Stimulated activated CD8-positive, alpha-beta memory T cell treated with anti-CD3 and anti-CD28 coated beads, Interleukin-12 subunit alpha, Interleukin-12 subunit beta, amount 100 ng/mL, for 24 hours (primary cell): ENCODE data around the gene HIP1.
A peak's percentile ranks its signal among the peaks of the same experiment; 100 is the strongest.
"Not testable (repeated sequence)": the region's sequence is repeated elsewhere in the genome, so short reads cannot be mapped to it uniquely, and the experiment has no call there.

Source experiments
- DNase-seq: peaks from one replicate; pipeline ENCODE4 v3.0.0-alpha.2; 2020; ENCODE audit errors: extremely low read depth

The HIP1 gene

GRCh38 chr7:75644589-75644988 is 94.2 kb downstream of the HIP1 start:
- DNase-seq = no peak

GRCh38 chr7:75642810-75643486 is 95.8 kb downstream of the HIP1 start:
- DNase-seq = no peak

GRCh38 chr7:75640201-75640600 is 98.5 kb downstream of the HIP1 start:
- DNase-seq = no peak

GRCh38 chr7:75639886-75640190 is 98.9 kb downstream of the HIP1 start:
- no peak for DNase-seq

- DNase-seq = no peak
Observed at GRCh38 chr7:75639071-75639885, 99.5 kb downstream of the HIP1 start.

GRCh38 chr7:75638594-75639070 is 100.1 kb downstream of the HIP1 start:
- DNase-seq = no peak

GRCh38 chr7:75637854-75638593 is 100.7 kb downstream of the HIP1 start:
- no peak for DNase-seq

- DNase-seq = no peak
Observed at GRCh38 chr7:75635036-75635435, 103.7 kb downstream of the HIP1 start.

- not testable (repeated sequence) for DNase-seq
Observed at GRCh38 chr7:75632587-75632986, 106.2 kb downstream of the HIP1 start.

- no peak for DNase-seq
Observed at GRCh38 chr7:75631711-75632110, 107.0 kb downstream of the HIP1 start.

GRCh38 chr7:75630549-75630948 is 108.2 kb downstream of the HIP1 start:
- DNase-seq = no peak

GRCh38 chr7:75629044-75629443 is 109.7 kb downstream of the HIP1 start:
- DNase-seq = no peak

- no peak for DNase-seq
Observed at GRCh38 chr7:75628055-75628454, 110.7 kb downstream of the HIP1 start.

GRCh38 chr7:75626954-75627353 is 111.8 kb downstream of the HIP1 start:
- DNase-seq = no peak

GRCh38 chr7:75625868-75626267 is 112.9 kb downstream of the HIP1 start:
- DNase-seq = no peak

- no peak for DNase-seq
Observed at GRCh38 chr7:75624134-75624832, 114.5 kb downstream of the HIP1 start.

GRCh38 chr7:75623390-75624133 is 115.2 kb downstream of the HIP1 start:
- no peak for DNase-seq

- DNase-seq = no peak
Observed at GRCh38 chr7:75621124-75621523, 117.6 kb downstream of the HIP1 start.

GRCh38 chr7:75619636-75620035 is 119.1 kb downstream of the HIP1 start:
- no peak for DNase-seq

GRCh38 chr7:75617634-75618234 is 121.0 kb downstream of the HIP1 start:
- DNase-seq = peak; percentile 22
